GM21367 (cell line): ENCODE data around the gene WWOX.

Experiments
- ATAC-seq: cut with Tn5 transposase; IDR thresholded peaks from one replicate; pipeline ENCODE4 v1.9.1; 2021; ENCODE audit not compliant: unreplicated experiment

The WWOX gene

DNA sequence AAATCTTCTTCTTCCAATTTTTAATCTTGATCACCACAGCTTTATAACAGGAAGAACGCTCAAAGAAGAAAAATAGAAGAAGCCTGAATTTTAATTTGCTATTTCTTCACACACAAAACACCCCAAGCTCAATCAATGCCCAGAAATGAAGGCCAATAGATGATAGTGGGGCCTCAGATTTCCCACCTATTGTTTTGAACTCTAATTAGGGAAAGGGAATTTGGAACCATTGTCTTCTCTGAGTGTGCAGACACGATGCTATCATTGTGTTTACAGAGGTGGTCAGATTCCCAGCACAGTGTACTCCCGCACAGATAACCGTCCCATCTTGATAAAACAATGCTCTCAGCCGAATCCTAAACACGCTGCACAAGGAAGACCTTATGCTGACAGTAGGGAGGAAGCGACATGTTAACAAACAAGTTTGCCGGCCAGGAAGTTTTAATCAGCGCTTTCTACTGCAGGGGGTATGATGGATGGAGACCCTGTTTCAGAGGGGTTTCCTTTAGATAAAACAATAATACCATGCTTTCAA is 816.4 kb downstream of the WWOX start:
- ATAC-seq = no peak

DNA sequence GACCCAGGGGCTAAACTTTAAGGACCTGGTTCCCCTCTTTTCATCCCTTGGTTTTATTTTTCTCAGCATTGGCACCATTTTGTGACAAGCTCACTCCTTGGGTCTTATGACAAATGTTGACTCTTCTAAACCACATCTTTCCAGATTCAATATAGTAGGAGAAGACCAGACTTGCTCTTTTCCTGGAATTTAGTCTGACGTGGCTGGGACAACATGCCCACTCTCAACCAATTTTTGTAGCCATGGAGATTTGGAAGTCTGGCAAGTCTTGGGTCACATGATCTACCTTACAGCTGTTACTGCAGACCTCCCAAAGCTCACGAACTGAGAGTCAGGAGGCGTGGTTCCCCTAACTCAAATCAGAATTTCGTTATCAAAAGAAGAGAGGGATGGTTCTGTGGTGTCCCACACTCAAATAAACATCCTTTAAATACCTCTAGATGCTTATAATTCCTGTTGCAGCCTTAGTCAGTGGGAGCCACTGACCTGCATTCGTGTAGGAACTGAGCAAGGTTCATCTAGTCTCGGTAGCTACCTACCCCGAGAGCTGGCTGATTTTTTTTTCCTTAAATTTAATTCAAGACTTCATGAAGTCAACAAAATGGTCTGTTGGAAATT is 817.6 kb downstream of the WWOX start:
- ATAC-seq = no peak

DNA sequence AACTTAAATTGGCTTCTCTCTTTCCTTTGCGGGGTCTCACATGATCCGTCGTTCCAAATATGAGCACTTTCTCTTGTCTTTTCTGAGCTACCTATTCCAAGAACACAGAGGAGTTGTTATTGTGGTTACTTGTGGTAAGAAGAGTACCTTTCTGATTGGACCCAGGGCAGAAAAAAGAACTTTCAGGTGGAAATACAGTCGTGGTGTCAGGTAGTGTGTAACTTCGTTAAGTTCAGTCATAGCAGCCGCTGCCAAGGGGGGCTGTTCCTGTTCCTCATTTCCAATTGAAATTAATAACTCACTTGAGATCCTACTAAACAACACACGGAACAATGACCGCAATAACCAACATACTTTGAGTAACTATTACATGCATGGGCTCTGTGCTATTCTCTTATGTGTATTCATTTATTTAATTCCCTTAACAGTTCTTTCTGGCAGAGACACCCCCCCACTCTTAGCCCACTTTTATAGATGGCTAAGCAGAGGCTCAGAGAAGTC is 819.4 kb downstream of the WWOX start:
- ATAC-seq = no peak

DNA sequence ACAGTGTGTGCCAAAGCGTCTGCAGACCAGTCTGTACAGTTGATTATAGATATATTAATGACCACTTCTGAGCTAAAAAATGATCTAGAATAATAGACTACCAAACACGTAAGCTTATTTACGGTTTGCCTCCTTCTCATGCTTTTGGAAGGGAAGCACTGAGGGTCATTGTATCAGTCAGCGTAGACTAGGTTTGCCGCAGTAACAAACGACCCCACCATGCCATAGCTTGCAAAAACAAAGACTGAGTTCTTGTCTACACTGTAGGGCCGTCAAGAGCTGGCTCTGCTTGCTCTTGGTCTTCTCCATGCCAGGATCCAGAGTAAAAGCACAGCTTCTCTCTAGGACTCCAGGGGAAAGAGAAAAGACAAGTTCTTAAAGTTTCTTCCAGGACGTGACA is 820.4 kb downstream of the WWOX start:
- no peak for ATAC-seq

DNA sequence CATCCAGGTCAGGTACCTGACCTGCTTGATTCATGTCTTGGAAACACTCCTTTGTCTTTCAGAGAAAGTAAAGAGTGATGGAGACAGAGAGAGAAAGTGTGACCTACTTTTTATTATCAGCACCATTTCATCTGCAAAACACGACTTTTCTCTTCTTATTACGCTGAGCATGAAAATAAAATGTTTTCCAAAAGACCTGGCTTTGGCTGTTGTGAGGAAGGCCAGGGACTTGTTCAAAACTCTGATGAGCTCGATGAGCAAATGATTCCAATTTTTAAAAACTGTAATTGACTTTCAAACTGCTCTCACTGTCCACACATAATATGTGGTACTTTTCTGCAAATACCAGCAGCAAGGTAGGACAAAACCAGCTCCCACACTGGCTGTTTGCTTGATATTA is 821.2 kb downstream of the WWOX start:
- ATAC-seq = no peak

DNA sequence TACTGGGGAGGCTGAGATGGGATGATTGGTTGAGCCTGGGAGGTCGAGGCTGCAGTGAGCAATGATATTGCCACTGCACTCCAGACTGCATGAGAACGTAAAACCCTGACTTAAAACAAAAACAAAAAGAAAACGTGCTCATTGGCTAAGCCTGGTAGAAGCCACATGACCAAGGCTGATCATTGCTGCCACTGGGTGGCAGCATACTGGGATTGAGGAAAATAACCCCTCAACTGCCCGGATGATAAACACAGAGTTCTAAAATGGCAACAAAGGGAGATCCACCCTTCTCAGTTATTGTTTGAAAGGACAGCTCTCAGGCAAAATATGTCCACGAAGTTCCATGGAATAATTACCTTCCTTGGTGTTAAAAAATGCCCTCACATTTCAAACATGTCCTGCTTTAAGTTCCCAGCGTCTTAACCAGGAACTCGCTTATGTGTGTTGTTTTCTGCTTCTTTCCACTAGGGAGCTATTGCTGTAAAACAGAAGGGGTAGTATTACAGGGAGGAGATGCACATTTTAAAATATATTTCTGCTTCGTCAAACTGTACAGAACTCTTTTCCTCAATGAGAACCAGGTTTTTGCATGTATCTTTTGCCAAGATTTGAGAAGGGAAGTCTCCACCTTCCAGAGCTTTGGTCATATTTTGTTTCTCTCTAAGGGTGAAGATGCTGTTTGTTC is 825.8 kb downstream of the WWOX start:
- no peak for ATAC-seq

DNA sequence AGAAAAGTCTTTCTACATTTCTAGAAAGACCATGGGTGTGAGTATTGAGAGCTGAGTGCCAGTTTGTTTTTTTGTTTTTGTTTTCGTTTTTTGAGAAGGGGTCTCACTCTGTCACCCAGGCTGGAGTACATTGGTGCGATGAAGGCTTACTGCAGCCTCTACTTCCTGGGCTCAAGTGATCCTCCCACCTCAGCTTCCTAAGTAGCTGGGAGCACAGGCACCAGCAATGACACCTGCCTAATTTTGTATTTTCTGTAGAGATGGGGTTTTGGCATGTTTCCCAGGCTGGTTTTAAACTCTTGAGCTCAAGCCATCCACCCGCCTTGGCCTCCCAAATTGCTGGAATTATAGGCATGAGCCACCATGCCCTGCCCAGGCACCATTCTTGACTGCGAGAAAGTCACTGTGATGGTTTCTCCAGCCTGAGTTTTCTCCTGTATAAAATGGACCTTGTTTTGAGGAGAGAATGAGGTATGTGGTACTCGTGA is 827.3 kb downstream of the WWOX start:
- no peak for ATAC-seq

DNA sequence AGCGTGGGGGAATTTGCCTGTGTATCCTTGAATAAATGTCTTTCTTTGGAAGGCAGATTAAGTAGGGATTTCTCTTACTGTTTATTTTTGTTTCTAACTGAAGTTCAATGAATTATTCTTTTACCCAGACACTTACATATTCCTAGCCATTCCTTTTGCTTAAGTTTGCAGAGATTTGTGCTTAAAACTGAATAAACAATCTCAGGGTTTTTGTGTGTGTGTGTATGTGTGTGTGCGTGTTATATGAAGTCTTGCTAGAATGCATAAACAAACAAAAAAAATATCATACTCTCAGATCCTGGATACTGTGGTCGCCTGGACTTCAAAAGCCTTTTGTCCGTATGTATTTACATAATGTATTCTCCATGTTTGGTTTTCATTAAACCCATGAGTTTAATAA is 828.3 kb downstream of the WWOX start:
- no peak for ATAC-seq

DNA sequence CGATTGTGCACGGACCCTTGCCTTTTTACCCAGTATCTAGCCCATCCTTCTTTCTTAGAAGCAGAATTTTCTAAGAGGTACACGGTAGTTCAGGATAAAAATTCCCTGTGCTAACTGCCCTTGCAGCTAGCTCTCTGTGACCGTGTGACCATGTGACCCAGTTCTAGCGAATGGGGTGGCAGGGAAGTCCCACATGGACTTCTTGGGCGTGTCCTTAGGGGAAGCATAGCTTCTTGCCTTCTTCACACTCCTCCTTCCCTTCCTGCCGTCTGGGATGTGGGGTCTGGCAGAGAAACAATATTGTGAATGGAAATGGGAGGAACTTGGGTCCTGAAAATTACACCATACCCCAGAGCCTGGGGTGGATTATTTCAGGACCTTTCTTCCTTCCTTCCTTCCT is 830.4 kb downstream of the WWOX start:
- ATAC-seq = no peak

DNA sequence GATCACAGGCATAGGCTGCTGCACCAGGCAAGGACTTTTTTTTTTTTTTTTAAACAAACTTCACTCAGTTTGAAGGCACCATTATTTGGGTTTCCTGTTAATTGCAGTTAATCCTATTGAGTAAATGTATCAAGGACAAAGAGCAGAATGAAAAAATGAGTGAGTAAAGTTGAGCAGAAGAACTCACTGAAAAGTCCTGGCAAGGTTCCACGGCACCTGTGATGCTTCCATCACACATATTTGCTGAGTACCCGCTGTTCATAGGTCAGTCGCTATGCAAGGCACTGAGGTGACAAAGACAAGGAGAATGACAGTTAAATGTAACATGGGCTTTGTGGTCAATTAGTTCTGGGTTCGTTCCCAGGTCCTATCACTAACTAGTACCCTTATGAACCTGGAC is 831.1 kb downstream of the WWOX start:
- ATAC-seq = no peak

DNA sequence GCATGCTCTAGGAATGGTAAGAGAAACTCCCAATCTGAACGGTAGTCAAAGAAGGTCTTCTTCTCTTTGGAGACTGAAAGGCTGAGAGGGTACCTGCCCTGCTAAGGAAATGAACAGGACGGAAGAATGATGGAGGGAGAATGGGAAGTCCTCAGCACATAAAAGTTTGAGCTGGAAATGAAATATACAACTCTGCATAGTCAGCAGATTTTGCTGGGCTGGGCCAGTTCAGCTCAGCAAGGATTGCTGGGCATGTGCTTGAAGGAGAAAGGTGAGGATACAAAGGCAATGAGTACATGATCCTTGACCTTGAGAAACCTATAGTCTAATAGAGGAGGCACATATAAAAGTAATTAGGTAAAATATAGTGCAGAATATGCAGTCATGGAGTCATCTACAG is 831.8 kb downstream of the WWOX start:
- ATAC-seq = no peak

DNA sequence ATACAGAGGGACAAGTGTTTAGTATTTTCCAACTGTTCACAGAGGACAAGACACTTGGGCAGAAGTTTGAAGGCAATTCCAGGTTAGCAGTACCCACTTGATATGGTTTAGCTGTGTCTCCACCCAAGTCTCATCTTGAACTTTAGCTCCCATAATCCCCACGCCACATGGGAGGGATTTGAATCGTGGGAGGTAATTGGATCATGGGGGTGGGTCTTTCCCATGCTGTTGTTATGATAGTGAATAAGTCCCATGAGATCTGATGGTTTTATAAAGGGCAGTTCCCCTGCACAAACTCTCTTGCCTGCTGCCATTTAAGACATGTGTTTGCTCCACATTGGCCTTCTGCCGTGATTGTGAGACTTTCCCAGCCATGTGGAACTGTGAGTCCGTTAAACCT is 832.2 kb downstream of the WWOX start:
- ATAC-seq = no peak

DNA sequence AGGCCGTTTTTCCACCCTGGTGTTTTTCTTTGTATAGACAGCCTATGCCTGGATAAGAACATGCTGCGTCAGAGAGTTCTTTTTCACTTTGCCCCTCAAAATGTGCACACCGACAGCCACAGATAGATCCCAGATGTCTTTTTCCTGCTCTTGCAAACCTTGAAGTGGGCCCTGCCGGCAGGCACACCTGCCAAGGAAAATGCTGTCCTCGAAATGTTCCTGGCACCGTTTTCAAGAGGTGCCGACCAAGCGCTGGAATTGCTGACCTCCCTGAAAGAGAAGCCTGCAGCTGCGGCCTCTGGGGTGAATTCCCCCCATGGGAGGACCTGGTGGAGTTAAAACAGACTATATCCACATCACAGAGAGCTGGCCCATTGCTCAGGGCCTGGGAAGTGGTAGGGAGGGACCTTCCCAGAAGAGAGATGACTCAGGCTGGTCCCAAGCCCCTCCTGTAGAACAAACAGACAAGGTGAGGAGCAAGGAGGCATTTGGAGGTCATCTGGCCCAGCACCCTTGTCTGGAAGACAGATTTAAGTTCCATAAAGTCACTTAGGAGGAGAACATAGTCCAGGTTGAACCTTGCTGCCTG is 833.0 kb downstream of the WWOX start:
- ATAC-seq = no peak

DNA sequence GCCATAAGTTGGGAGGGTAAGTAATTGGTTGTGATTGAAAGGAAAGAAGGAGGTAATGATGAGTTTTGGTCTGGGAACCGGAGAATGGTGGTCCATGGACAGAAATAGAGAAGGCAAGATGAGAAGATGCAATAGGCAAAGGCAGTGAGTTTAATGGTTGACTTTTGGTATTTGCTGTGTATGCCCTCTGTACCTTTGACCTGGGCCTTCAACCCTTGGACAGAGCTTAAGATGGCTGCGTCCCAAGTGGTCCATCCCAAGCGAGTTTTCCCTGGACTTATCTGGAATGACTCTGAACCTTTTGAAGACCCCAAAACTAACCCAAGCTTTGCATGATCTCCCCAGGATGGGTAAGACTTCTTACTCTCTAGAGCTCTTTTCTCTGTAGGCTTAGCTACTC is 836.6 kb downstream of the WWOX start:
- no peak for ATAC-seq

DNA sequence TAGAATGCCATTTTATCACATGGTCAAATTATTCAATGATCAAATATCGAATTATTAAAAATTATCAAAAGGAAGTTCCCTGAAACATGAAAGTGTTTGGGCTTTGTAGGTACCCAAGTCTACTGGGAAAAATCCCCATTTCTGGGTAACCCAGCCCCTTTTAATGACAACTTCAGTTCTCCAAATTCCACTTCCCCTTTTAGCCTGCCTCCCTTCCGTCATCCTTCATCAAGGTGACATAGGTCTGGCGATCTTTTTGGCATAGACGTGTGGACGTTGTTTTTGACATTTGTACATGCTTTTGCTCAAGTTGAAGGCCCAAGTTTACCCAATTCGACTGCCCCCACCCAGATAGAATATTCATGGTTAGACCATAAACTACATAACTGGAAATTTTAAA is 840.1 kb downstream of the WWOX start:
- ATAC-seq = no peak

DNA sequence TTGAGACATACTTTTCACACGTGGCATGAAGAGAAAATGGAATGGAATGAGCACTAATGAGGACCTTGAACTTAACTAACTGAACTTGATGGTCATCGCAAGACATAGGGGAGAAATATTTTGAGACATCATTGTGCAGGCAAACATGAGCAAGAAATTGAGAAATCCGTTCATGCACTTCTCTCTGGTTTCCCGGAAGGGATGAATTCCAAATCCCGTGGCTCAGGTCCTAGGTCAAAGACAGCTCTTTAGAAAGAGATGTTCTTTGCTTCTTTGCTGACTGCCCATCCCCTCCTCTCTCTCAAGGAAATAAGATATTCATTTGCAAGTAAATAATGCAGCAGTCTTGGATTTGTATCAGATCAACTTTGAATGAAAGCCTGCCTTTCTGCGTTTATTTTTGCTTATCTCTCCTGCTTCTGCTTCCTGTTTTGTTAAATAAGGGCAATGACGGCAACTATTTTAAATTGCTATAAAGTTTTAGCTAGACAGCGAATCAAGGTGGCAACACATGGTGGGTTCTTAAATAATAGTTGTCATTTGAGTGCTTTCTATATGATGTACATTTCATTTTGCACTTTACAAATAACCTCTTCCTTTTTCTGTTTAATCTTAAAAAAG is 843.3 kb downstream of the WWOX start:
- no peak for ATAC-seq

DNA sequence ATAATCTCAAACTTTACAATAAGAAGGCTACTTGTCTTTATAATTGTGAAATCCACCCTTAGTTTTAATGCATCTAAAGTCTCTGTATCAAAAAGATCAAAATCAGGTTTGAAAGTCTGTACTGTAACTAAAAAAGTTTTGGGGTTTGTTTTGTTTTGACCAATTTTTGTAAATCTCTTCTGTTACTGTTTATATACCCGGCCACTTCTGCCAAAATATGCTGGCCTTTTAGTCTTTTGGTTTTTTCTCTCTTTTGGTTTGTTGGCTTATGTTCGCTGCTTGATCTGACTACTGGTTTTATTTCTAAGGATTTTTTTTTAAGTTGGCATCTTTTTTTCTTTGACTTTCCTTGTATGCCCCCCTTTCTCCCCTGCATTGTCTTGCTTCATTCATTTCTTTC is 845.9 kb downstream of the WWOX start:
- no peak for ATAC-seq

DNA sequence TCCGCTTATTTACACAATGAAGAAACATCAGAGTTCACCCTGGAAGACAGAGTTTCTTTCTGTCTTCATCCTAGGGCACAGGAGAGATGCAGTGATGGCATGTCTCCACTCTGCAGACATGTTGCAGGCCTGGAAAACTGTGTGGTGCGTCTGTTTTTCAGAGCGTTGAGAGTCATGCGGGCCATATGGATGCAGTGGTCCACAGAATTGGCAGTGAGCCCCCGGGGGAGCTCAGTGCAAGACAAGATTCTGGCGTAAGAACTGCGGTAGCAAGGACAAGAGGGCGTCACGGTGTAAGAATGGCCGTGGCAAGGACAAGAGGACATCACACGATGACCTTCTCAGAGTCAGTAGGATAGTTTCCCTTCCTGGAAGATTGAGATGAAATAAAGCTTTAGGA is 847.1 kb downstream of the WWOX start:
- no peak for ATAC-seq

DNA sequence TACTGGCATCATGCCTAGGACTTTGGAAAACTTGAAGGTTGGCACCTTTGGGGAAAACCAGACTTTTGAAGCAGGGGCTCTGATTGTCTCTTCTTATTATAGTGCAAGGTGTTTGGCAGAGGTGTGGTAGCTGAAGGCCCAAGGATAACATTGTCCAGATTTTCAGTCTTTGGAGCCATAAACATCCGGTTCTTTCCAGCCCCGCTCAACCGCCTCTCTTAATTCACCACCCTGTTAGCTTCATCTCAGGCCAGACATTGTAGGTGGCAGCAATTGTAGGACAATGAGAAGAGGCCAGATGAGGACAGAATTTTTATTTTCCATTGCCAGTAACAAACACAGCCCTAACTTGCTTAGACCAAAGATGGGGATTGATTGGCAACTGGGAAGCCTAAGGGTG is 851.3 kb downstream of the WWOX start:
- ATAC-seq = no peak

DNA sequence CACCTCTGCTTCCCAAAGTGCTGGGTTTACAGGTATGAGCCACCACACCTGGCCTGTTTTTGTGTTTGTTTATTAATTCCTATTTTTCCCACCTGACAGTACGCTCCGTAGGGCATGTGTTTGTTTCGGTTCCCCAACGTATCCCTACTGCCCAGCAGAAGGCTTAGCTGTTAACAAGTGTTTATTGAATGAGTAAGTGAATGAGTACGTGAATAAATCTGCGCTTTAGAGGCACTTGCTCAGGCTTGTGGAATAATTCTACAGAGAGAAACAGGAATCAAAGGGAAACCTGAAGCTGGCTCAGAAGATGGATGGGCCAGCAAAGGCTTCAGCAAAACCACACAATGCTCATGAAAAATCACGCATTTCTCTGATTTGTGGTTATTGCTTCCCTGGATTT is 853.2 kb downstream of the WWOX start:
- no peak for ATAC-seq

DNA sequence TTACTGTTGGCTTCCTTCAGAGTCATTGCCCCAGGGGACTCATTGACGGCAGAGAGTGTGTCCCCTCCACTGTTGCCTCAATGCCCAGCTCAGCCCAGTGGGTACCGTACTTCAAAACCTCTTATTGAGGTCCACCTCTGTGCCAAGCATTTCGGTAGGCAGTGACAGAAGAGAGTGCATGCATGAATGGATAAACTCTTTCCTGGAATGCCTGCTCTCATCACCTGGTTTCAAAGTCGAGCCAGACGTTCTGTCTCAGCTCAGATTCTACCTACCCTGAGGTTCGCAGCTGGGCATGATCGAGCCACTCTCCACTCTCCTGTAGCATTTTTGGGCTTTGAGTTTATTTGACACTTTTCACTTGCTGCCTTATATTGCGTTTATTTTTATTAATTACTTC is 854.1 kb downstream of the WWOX start:
- no peak for ATAC-seq

DNA sequence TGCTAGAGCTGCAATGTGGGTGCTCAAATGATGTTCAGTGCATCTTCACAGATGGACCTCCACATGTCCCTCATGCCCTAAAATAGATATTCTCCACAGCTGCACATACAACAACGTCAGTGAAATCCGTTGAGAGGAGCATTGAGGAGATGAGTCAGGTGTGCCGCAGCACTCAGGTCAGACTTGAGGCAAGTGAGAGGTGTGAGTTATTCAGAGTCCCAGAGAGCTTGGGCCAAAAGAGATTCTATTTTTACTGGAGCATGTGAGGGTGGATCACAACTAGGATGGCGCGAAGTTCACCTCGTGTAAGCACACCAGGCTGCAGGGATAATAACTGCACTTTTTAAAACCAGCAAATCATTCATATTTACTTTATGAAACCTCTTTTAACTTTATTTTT is 855.8 kb downstream of the WWOX start:
- no peak for ATAC-seq
